ENCODE measurements around the gene NKX6-1.

Gene NKX6-1

DNA sequence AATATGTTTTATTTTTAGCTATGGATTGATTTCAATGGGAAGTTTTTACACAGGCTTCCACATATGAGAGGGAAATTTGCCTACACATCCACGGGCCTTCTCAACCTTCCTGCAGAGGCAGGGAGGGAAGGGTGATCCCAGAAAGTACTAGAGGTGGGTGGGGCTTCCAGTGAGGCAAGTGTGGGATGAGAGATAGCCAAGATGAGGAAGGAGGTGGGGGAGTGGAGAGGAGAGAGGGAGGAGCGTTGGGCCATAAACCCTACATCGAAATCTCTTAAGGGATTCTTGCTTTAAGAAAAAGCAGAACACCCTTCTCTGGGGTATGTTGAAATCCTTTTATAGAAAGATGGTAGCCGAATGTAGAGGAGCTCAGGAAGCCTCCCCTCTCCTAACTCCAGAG lies 19.0 kb downstream of the NKX6-1 start:
- no peak overlapping the region for H3K4me3 ChIP-seq (ENCODE audit: low read length)
- TF ChIP-seq ZNF274 (IDR thresholded peaks at IDR 0.05; ENCODE audit: low read depth, low read length): no peak

DNA sequence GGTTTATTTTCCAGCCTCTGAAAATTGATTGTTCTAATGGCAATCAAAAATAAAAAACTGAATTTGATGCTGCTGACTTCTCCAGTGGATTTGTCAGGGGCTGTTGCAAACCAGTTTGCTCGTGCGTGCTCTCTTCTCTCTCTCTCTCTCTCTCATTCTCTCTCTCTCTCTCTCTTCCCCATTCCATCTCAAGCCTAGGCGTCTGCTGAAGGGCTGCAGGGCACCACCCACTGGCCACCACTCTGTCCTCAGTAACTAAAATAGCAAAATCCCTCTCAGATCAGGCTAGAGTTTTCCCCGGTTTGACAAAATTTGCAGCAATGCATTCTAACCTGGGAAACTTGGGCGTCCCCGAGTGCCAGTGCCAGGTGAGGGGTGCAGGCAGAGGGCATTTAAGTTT lies 19.4 kb downstream of the NKX6-1 start:
- no peak overlapping the region for H3K4me3 ChIP-seq (ENCODE audit: low read length)
- no peak for TF ChIP-seq ZNF274 (IDR thresholded peaks at IDR 0.05; ENCODE audit: low read depth, low read length)

DNA sequence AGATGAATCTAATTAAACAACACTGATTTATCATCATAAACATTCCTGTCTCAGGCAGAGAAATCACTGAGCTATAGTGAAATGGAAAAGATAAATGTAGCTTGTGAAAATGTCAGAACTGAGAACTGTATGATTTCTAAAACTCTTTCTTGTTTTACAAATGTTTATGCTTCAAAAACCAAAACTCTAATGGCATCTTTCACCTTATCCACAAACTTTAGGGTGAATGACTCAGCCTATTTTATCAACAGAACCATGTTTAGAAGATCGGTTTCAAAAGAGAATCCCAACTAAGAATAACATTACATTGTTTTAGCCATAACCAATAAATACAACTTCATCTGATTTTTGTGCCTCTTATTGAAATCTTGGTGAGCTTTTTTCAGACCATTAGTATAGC lies 21.4 kb downstream of the NKX6-1 start:
- no peak overlapping the region for H3K4me3 ChIP-seq (ENCODE audit: low read length)
- no peak for TF ChIP-seq ZNF274 (IDR thresholded peaks at IDR 0.05; ENCODE audit: low read depth, low read length)

DNA sequence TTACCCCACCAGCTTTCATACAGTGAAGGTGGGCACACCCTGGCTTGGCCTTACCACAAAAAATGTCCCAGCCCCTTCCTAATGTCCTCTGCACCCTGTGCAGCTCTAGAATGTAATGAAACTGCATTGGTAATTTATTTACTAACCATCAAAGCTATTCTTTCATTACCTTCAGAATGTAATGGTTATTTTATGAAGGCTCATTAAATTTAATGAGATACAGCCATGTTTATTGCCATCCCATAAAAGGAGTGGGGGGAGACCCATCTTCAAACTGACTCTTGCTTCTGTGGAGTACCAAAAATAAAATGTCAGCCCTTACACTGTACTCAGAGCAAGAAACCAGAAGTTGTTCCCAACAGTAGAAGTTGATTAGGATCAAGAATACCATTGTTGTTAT lies 25.0 kb downstream of the NKX6-1 start:
- no peak overlapping the region for H3K4me3 ChIP-seq (ENCODE audit: low read length)

DNA sequence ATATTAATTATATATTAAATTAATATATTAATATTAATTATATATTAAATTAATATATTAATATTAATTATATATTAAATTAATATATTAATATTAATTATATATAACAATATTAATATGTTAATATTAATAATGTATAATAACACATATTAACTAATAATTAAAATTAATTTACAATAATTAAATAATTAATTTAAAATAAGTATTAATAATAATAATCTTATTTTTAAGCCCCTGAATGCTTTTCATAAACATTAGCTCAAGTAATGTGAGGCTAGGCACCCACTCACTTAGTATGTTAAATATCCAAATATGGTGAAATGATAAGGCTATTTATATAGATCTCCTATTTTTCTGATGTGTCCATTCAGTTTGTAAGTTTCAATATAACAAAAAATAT lies 26.9 kb downstream of the NKX6-1 start:
- TF ChIP-seq ZNF274 (IDR thresholded peaks at IDR 0.05; ENCODE audit: low read depth, low read length): no peak
- H3K4me3 ChIP-seq (ENCODE audit: low read length): no peak overlapping the region

More for the DNA sequence above, 25.0 kb downstream of the NKX6-1 start:
- no peak for TF ChIP-seq ZNF274 (IDR thresholded peaks at IDR 0.05; ENCODE audit: low read depth, low read length)

DNA sequence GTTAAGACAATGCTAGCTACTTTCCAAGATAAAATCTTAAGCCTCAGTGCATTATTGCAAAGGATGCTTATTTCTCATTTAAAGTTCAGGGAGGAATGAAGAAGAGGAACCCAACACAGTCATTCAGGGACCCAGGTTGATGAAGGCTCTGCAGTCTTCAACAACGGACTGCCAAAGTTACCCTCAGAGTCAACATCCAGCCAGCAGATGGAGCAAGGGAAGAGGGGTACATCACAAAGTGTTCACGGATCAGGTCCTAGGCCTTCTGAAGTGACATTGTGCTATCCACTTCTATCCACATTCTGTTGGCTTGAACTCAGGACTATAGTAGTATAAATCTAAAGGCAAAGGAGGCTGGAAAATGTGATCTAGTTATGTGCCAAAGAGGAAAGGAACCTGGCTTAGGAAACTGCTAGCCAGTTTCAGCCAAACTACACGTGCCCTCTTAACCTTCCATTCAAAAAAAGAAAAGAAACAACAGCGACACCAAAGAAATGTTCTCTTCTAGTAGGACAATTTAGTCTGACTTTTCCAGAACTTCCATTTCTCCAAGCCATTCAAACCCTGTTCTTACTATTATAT lies 28.8 kb downstream of the NKX6-1 start:
- no peak for TF ChIP-seq ZNF274 (IDR thresholded peaks at IDR 0.05; ENCODE audit: low read depth, low read length)
- H3K4me3 ChIP-seq (ENCODE audit: low read length): no peak overlapping the region

DNA sequence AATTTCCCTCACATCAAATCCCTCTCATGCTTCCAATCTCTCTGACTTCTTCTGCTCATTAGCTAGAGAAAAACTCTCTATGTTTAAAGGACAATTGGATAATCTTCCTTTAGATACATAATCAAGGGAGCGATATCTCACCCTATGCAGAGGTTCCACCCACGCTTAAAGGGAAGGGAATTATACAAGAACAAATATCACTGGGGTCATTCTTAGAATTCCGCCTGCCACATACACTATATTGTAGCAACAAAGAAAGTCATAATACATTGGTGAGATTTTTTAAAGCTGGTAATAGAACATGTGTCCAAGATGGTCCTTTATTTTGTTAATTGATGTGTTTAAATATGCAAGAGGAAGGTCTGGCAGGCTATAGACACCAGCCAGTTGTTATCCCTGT lies 31.5 kb downstream of the NKX6-1 start:
- H3K4me3 ChIP-seq (ENCODE audit: low read length): no peak overlapping the region
- no peak for TF ChIP-seq ZNF274 (IDR thresholded peaks at IDR 0.05; ENCODE audit: low read depth, low read length)

DNA sequence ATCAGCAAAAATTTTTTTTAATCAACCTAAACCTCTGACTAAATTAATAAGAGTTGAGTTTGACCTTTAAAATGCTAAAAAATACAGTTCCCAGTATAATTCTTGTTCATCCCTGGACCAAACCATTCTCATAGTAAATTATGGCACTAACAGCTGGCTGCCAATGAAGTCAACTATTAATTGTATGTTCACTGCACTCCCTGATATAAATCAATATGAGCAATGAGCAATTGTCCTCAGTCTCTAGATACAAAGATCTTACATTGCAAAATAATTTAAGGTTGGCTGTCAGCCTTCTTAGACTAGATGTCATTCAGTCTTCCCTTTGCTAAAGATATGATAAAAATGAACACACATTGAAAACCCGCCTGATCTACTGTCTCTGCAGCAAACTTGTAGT lies 39.3 kb downstream of the NKX6-1 start:
- TF ChIP-seq ZNF274 (IDR thresholded peaks at IDR 0.05; ENCODE audit: low read depth, low read length): no peak
- H3K4me3 ChIP-seq (ENCODE audit: low read length): no peak overlapping the region

DNA sequence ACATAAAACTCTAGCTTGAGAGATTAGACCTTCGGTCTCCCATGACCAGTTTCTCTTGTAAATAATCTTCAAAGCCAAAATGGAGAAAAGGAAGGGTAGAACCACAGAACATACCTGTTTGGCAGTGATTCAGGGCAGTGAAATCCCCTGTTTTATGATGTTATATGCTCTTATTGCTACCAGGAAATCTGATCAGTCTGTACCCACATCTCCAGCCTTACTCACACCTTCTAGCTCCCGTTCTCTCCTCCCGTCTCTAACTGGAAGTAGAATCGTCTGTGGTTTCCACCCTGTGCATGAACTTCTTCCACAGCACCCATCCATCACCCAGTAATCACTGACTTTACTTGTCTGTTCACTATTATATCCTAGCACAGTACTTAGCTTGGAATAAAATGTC lies 42.9 kb downstream of the NKX6-1 start:
- no peak for TF ChIP-seq ZNF274 (IDR thresholded peaks at IDR 0.05; ENCODE audit: low read depth, low read length)
- H3K4me3 ChIP-seq (ENCODE audit: low read length): no peak overlapping the region

DNA sequence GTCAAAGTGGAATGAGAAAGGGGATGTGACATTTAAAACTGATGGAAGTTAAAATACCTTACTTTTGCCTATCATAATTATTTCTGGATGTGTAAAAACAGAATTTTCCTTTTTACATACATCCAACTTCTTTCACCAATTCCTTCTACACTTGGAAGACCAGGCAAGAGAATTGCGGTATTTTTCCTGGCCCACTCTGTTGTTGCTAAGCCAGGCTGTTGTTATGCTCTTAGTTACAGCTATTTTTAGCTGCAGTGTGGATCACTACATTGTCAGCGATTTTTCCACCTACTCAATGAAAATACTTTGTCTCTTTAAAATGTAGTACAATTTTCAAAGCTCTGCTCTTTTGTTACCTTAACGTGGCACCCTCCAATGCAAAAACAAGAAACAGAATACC lies 43.4 kb downstream of the NKX6-1 start:
- no peak overlapping the region for H3K4me3 ChIP-seq (ENCODE audit: low read length)
- no peak for TF ChIP-seq ZNF274 (IDR thresholded peaks at IDR 0.05; ENCODE audit: low read depth, low read length)

DNA sequence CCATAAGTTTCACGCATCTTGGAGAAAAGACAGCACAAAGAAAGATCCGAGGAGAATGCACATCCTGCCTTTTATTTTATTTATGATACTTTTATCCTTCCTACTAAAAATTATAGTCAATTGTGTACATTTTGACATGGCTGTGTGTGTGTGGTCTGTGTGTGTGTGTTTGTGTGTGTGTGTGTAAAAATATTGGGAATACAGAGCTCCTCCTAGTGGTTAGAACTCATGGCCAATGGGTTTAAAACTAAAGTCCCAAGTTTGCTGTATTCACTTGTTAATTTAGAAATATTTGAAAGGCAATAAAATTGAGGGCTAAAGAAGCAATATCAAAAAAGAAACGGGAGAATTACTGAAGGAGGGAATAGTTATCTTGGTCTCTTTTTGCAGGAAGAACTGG lies 47.5 kb downstream of the NKX6-1 start:
- H3K4me3 ChIP-seq (ENCODE audit: low read length): no peak overlapping the region
- no peak for TF ChIP-seq ZNF274 (IDR thresholded peaks at IDR 0.05; ENCODE audit: low read depth, low read length)

DNA sequence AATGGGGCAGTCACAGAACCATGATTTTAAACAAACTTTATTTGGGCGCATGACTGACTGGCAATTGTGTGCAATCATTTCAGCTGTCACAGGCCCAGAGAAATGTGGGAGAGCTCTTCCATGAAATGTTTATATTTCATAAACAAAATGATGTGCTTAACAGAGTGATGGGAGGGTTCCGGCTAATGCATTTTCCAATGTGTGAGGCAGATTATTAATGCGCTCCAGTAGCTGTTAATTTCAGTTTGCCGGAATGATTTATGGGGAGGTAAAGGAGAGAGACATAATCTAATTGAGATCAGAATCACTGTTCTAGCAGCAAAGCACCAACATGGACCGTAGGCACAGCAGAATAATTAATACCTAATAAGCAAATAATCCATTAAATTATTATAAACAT lies 55.6 kb downstream of the NKX6-1 start:
- no peak overlapping the region for H3K4me3 ChIP-seq (ENCODE audit: low read length)
- TF ChIP-seq ZNF274 (IDR thresholded peaks at IDR 0.05; ENCODE audit: low read depth, low read length): no peak

DNA sequence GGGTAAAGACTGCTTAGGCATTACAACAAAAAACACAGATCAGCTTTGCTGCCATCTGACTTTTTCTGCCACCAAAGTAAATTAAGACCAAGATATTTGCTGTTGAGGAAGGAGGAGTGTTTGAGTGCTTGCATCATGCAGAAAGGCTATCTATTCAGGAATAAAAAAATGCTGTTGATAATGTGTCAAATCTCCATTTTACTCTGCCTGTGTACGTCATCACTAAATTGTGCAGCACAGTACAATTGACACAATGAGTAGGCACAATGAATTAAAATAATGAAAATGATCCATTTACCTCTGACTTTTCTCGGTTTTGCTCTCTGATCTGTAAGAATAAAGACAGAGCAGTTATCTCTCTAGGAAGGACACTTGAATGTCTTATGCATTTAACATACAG lies 56.3 kb downstream of the NKX6-1 start:
- H3K4me3 ChIP-seq (ENCODE audit: low read length): no peak overlapping the region
- no peak for TF ChIP-seq ZNF274 (IDR thresholded peaks at IDR 0.05; ENCODE audit: low read depth, low read length)
